GM19025 (cell line): ENCODE results near the gene HNMT.
"Not testable (repeated sequence)": the region's sequence is repeated elsewhere in the genome, so short reads cannot be mapped to it uniquely, and the experiment has no call there.

ENCODE experiments used
- ATAC-seq: cut with Tn5 transposase; IDR thresholded peaks from one replicate; pipeline ENCODE4 v1.9.1; 2021; ENCODE audit warnings: mild to moderate bottlenecking, low read depth, moderate library complexity; ENCODE audit not compliant: unreplicated experiment

Gene HNMT

GRCh38 chr2:137964066-137964858, at the start of gene HNMT:
Gene HNMT, plus strand, starts transcription at chr2:137964473. Its CDS starts 19 bp downstream, at chr2:137964492.
- ATAC-seq: no peak

- ATAC-seq: no peak
Measured at GRCh38 chr2:137921105-137921880, 43.0 kb upstream of the HNMT start.

- not testable (repeated sequence) for ATAC-seq
Measured at GRCh38 chr2:137922171-137922570, 42.1 kb upstream of the HNMT start.

GRCh38 chr2:137924019-137924418, 40.3 kb upstream of the HNMT start:
- ATAC-seq: no peak

GRCh38 chr2:137925599-137925998, 38.7 kb upstream of the HNMT start:
- no peak for ATAC-seq

- ATAC-seq: no peak
Measured at GRCh38 chr2:137927846-137928245, 36.4 kb upstream of the HNMT start.

- ATAC-seq: no peak
Measured at GRCh38 chr2:137928547-137929518, 35.4 kb upstream of the HNMT start.

- ATAC-seq: no peak
Measured at GRCh38 chr2:137929519-137929916, 34.8 kb upstream of the HNMT start.

GRCh38 chr2:137930146-137930545, 34.1 kb upstream of the HNMT start:
- no peak for ATAC-seq

GRCh38 chr2:137935591-137935990, 28.7 kb upstream of the HNMT start:
- ATAC-seq: no peak

- ATAC-seq: no peak
Measured at GRCh38 chr2:137937246-137937645, 27.0 kb upstream of the HNMT start.

GRCh38 chr2:137937778-137938177, 26.5 kb upstream of the HNMT start:
- no peak for ATAC-seq

- no peak for ATAC-seq
Measured at GRCh38 chr2:137938204-137938603, 26.1 kb upstream of the HNMT start.

GRCh38 chr2:137939026-137939425, 25.2 kb upstream of the HNMT start:
- ATAC-seq: no peak

GRCh38 chr2:137940154-137940553, 24.1 kb upstream of the HNMT start:
- ATAC-seq: no peak

GRCh38 chr2:137942037-137942832, 22.0 kb upstream of the HNMT start:
- ATAC-seq: no peak

- no peak for ATAC-seq
Measured at GRCh38 chr2:137942833-137943677, 21.2 kb upstream of the HNMT start.

- ATAC-seq: no peak
Measured at GRCh38 chr2:137943678-137944347, 20.5 kb upstream of the HNMT start.
